HG02973 (cell line): Measurements from ENCODE around the gene CNBD2.
"Not testable (repeated sequence)": the region's sequence is repeated elsewhere in the genome, so short reads cannot be mapped to it uniquely, and the experiment has no call there.

Experiments
- ATAC-seq: cut with Tn5 transposase; IDR thresholded peaks from one replicate; pipeline ENCODE4 v1.9.1; 2021; ENCODE audit warnings: moderate library complexity; ENCODE audit not compliant: unreplicated experiment

CNBD2 gene

GRCh38 chr20:35974256-35974655 is 5.9 kb downstream of the CNBD2 start:
- no peak for ATAC-seq

- no peak for ATAC-seq
Measured at GRCh38 chr20:35975576-35976373, 7.4 kb downstream of the CNBD2 start.

GRCh38 chr20:35978041-35978513 is 9.7 kb downstream of the CNBD2 start:
- ATAC-seq, result no peak

- no peak for ATAC-seq
Measured at GRCh38 chr20:35979544-35979943, 11.2 kb downstream of the CNBD2 start.

- ATAC-seq, result no peak
Measured at GRCh38 chr20:35981969-35982368, 13.6 kb downstream of the CNBD2 start.

- ATAC-seq, result no peak
Measured at GRCh38 chr20:35984382-35984781, 16.0 kb downstream of the CNBD2 start.

- ATAC-seq, result no peak
Measured at GRCh38 chr20:35985806-35986205, 17.4 kb downstream of the CNBD2 start.

GRCh38 chr20:35988910-35989463 is 20.6 kb downstream of the CNBD2 start:
- ATAC-seq, result no peak

GRCh38 chr20:35991142-35991771 is 22.9 kb downstream of the CNBD2 start:
- no peak for ATAC-seq

GRCh38 chr20:35992713-35993335 is 24.4 kb downstream of the CNBD2 start:
- ATAC-seq, result no peak

GRCh38 chr20:35994994-35995453 is 26.6 kb downstream of the CNBD2 start:
- no peak for ATAC-seq

- not testable (repeated sequence) for ATAC-seq
Measured at GRCh38 chr20:35996492-35996891, 28.1 kb downstream of the CNBD2 start.

GRCh38 chr20:36001331-36001730 is 32.9 kb downstream of the CNBD2 start:
- ATAC-seq, result not testable (repeated sequence)

GRCh38 chr20:36002855-36003254 is 34.5 kb downstream of the CNBD2 start:
- no peak for ATAC-seq

- no peak for ATAC-seq
Measured at GRCh38 chr20:36004045-36004444, 35.7 kb downstream of the CNBD2 start.

GRCh38 chr20:36008461-36009035 is 40.2 kb downstream of the CNBD2 start:
- no peak for ATAC-seq

GRCh38 chr20:36010076-36010475 is 41.7 kb downstream of the CNBD2 start:
- ATAC-seq, result no peak

GRCh38 chr20:36010825-36011224 is 42.4 kb downstream of the CNBD2 start:
- no peak for ATAC-seq

GRCh38 chr20:36015806-36016403 is 47.5 kb downstream of the CNBD2 start:
- ATAC-seq, result no peak

GRCh38 chr20:36017048-36017951 is 48.9 kb downstream of the CNBD2 start:
- ATAC-seq, result no peak
